Upper lobe of right lung (tissue), 1 donor: Measurements from ENCODE around the gene ZSCAN1. TPM values are rescaled to one million over a fixed set of nuclear protein-coding genes. Genes with fewer than 3 reads are reported as not detected.
A peak's percentile ranks its signal among the peaks of the same experiment; 100 is the strongest.

ENCODE experiments used
- ATAC-seq: fragments of 200-7000 bp; cut with Tn5 transposase; one replicate; pipeline ENCODE4 v1.9.1; 2020; ENCODE audit warnings: mild to moderate bottlenecking, moderate library complexity
- DNase-seq: peaks from one replicate; pipeline ENCODE4 v3.0.0-alpha.2; 2020
- H3K27ac ChIP-seq: fragments of 200-600 bp; one replicate; pipeline ENCODE4 v1.8.0; 2022
- H3K27me3 ChIP-seq: fragments of 200-600 bp; one replicate; pipeline ENCODE4 v1.8.0; 2022; ENCODE audit warnings: mild to moderate bottlenecking
- H3K36me3 ChIP-seq: fragments of 200-600 bp; one replicate; pipeline ENCODE4 v1.8.0; 2022
- H3K4me1 ChIP-seq: fragments of 200-600 bp; one replicate; pipeline ENCODE4 v1.8.0; 2022
- H3K4me3 ChIP-seq: fragments of 200-600 bp; one replicate; pipeline ENCODE4 v1.8.0; 2022; ENCODE audit warnings: mild to moderate bottlenecking
- H3K9me3 ChIP-seq: fragments of 200-600 bp; one replicate; pipeline ENCODE4 v1.8.0; 2022
- CTCF ChIP-seq: fragments of 200-600 bp; IDR thresholded peaks from one replicate; pipeline ENCODE4 v1.8.0; 2022; ENCODE audit warnings: antibody characterized with exemption
- intact Hi-C: fragments of 100-400 bp; cut with DNase I; formaldehyde crosslinking; loops from one replicate; pipeline ENCODE4 v1.11.0; 2022
- total RNA-seq: library from RNA; stranded (reverse); fragmentation: NEBNext Ultra II Directional; extraction: Animal tissue kit (Norgen Biotek cat#: 25700); gene quantifications from one replicate; pipeline ENCODE4 v1.2.1, GENCODE V29; 2021
- donor health status: DM: no; HTN: yes; CAD: no; lungs with severe emphysema.

ZSCAN1 gene
- total RNA-seq, 1 donor from 2014 or later = not detected

DNA sequence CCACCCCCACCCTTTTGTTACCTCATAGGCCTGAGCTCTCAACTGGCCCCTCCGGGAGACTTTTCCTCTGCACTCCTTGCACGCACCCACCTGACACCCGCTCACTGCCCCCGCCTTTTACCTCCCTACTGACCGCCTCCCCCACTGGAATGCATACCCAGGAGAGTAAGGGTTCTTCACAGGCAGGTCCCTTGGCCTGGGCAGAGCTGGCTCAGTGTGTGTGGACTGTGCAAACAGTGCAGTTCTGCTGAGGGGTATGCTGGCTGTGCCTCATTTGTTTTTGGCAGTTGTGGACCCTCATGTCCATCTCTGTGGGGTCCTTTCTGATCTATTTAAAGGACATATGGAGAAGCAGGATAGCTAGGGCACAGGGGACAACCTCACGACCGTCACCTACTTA lies 59.2 kb downstream of the ZSCAN1 start:
- peak; percentile 42 for DNase-seq
- peaks cover 5% of the 10 kb centered on the region for H3K4me1 ChIP-seq
- H3K4me3 ChIP-seq = no peak overlapping the region
- intact Hi-C loops = no loop called here
- no peak for TF ChIP-seq CTCF
- no peaks in the 10 kb centered on the region for H3K27me3 ChIP-seq
- no peak overlapping the region for H3K27ac ChIP-seq
- peaks cover 17% of the 10 kb centered on the region for H3K9me3 ChIP-seq
- no peak for ATAC-seq
- H3K36me3 ChIP-seq = no peaks in the 10 kb centered on the region

DNA sequence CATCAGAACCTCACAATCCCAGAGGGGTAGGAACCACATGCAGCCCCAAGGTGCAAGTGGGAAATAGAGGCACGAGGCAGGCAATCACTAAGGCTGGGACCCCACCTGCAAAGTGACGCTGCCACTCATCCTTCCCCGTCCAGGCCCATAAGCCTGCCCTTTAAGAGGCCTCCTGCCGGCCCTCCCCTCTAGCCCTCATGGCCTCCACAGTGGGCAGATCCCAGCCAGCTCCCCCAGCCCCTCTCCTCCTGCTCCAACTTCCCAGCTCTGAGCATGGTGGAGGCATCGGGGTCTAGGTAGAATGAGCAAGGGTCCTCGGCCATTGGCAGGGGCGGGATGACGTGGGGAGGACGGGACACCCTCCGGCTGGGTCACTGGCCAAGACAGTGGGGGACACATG lies 61.5 kb downstream of the ZSCAN1 start:
- Histone ChIP-seq H3K36me3 (no peaks in the 10 kb centered on the region), H3K27ac (no peak overlapping the region), H3K27me3 (no peaks in the 10 kb centered on the region), H3K4me3 (no peak overlapping the region), H3K4me1 (peaks cover 5% of the 10 kb centered on the region), H3K9me3 (peaks cover 6% of the 10 kb centered on the region)
- DNase-seq (peak; percentile 47), ATAC-seq (no peak)
- no peak for TF ChIP-seq CTCF
- intact Hi-C loops = no loop called here

DNA sequence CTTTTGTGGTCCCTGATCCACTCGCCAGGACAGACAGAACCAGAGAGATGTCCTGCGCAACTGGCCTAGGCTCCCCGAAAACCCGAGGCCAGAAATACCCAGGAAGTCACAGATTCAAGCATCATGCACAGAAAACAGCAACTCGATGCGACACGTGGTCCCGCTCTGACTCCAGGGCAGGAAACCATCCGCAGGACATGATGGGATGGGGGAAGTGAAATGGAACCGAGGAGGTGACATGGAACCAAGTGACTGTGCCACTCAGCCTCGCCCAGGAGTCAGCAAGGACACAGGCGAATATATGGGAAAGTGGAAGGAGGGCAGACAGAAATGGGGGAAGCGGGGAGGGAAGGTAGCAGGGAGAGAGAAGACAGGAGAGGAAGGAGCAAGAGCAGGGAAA lies 63.1 kb downstream of the ZSCAN1 start:
- TF ChIP-seq CTCF = no peak
- Histone ChIP-seq H3K27ac (peak overlapping the region; percentile 99), H3K9me3 (peaks cover 4% of the 10 kb centered on the region), H3K4me1 (peaks cover 5% of the 10 kb centered on the region), H3K27me3 (no peaks in the 10 kb centered on the region), H3K4me3 (peak overlapping the region; percentile 83), H3K36me3 (no peaks in the 10 kb centered on the region)
- intact Hi-C loops = no loop called here
- DNase-seq (peak; percentile 48), ATAC-seq (no peak)

DNA sequence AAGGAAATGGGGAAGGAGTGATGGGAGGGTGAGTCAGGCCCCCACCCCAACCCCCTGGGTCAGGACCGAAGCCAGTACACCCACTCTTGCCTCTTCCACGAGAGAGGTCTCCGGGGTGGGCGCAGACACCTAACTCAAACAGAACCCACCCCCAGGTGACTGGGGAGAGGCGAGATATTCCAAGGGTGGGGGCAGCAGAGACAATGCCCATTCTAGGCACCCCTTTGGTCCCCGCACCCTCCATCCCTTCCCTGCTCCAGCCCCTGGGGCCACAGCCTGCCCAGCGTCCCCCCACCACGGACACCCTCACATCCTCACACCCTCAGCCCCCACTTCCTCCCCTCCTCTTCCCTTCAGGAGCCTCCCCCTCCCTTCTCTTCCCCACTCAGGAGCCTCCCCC lies 63.5 kb downstream of the ZSCAN1 start:
- DNase-seq = peak; percentile 54
- H3K27ac ChIP-seq = peak overlapping the region; percentile 99

DNA sequence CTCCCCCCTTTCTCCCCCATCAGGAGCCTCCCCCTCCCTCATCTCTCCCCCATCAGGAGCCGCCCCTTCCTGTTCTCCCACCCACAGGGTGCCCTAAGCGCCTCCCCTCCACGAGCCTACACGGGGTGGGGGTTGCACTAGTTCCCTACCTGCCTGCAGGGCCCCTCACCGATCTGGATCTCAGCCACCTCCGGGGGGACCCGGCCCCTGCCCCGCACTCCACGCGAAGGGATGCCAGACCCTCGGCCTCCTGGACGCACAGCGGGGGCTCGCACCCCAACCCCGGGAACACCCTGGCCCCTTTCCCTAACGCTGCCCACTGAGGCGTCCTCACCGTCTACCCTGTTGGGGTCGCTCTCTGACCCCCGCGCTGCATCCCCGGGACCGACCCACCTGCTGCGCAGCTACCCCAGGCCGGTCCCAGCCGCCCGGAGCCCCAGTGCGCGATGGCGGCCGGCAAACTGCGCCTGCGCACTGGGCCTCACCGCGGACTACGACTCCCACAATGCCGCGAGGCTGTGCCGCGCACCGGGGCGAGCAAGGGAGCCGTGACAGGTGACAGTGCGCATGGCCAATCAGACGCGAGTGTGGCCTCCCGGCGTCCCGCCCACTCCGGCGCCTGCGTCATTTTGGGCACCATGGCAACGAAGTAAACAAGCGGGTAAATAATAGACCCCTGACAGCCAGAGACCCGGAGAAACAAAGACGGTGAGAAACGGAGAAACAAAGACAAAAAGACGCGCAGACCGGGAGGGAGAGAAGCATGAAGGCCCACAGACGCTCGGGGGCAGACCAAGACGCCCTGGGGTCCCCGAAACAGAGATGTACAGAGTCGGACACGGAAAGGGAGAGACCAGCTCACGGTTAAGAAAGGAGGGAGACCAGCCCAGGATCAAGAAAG lies 64.2 kb downstream of the ZSCAN1 start, which contains the start of gene ZSCAN18:
TSS of gene ZSCAN18 (minus strand) at position 451 of the 901 bp plus-strand sequence. CDS start 7,964 bp downstream, outside the sequence.
- Histone ChIP-seq H3K4me1 (peaks cover 5% of the 10 kb centered on the region), H3K4me3 (peak within 1 kb of the TSS; percentile 83), H3K36me3 (no peaks in the 10 kb centered on the region), H3K27ac (peak within 1 kb of the TSS; percentile 99), H3K9me3 (peaks cover 4% of the 10 kb centered on the region), H3K27me3 (no peaks in the 10 kb centered on the region)
- no peak for TF ChIP-seq CTCF
- peak; percentile 99 for ATAC-seq
- intact Hi-C loops = no loop called here
- DNase-seq = peak; percentile 98

More for the DNA sequence above, 63.5 kb downstream of the ZSCAN1 start:
- Histone ChIP-seq H3K9me3 (peaks cover 4% of the 10 kb centered on the region), H3K36me3 (no peaks in the 10 kb centered on the region), H3K27me3 (no peaks in the 10 kb centered on the region), H3K4me1 (peaks cover 5% of the 10 kb centered on the region), H3K4me3 (peak overlapping the region; percentile 83)
- ATAC-seq = no peak
- intact Hi-C loops = no loop called here
- TF ChIP-seq CTCF = no peak
